Nephron (organoid): ENCODE data around the gene CD160.
A peak's percentile ranks its signal among the peaks of the same experiment; 100 is the strongest.
"Not testable (repeated sequence)": the region's sequence is repeated elsewhere in the genome, so short reads cannot be mapped to it uniquely, and the experiment has no call there.

Experiments
- H3K27ac Mint-ChIP-seq, 3 experiments: 2 replicates each; pipeline ENCODE4 v1.8.0; 2020; ENCODE audit warnings: mixed read lengths in 3 of 3, mild to moderate bottlenecking in 2 of 3, moderate library complexity in 1 of 3
- H3K27me3 Mint-ChIP-seq: 2 replicates; pipeline ENCODE4 v1.8.0; 2021; ENCODE audit warnings: low read depth, mild to moderate bottlenecking, moderate library complexity, mixed read lengths
- H3K36me3 Mint-ChIP-seq: 2 replicates; pipeline ENCODE4 v1.8.0; 2020; ENCODE audit warnings: low read depth, mixed read lengths
- H3K4me1 Mint-ChIP-seq: 2 replicates; pipeline ENCODE4 v1.8.0; 2020; ENCODE audit warnings: mixed read lengths
- H3K4me3 Mint-ChIP-seq, 3 experiments: 2 replicates each; pipeline ENCODE4 v1.8.0; 2020; ENCODE audit warnings: mild to moderate bottlenecking in 3 of 3, mixed read lengths in 3 of 3, moderate library complexity in 2 of 3
- H3K9me3 Mint-ChIP-seq: 2 replicates; pipeline ENCODE4 v1.8.0; 2020; ENCODE audit warnings: mixed read lengths
- TF ChIP-seq, protein P1 (sequence below), 3 experiments: fragments of 200-600 bp; sonication (generic); IDR thresholded peaks; one replicate each; pipeline ENCODE4 v1.5.0; 2021; ENCODE audit warnings: antibody characterized with exemption in 3 of 3; ENCODE audit not compliant: unreplicated experiment in 3 of 3

Gene CD160, protein sequence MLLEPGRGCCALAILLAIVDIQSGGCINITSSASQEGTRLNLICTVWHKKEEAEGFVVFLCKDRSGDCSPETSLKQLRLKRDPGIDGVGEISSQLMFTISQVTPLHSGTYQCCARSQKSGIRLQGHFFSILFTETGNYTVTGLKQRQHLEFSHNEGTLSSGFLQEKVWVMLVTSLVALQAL

DNA sequence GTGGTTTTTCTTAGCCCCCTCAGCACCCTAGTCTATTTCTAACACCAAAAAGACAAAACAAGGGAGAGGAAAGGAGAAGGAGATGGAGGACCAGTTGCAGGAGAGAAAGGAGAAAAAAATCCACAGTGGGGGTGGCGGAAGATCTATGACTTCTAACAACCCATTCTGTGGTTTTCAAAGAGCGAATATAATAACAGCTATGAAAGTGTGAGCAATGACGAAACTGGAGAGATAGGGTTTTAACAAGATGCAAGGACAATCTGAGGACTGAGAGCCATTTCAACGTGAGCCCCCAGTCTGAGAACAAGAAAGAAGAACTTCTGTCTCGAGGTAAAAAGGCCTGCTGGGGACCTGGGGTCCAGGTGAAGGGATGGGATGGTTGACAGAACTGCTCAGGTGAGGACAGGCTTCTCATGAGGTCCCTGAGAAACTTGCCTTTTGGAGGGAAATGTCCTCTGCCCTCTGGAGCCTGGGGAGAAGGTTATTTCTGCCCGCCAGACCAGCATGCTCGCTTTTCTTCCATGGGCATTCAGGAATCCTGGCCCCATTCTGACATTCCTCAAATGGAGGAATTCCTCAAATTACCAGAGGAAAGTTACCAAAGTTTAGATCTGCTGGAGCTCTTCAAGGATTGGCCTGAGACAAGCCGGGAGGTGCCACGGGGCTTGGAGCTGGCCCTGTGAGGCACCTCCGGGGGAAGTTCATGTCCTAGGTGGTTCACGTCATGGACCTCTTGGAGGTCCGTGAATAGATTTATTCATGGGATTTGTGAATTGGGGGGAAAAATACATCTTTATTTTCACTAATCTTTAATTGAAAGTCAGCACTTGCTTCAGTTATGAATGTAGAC lies at the start of gene CD160:
Gene CD160, plus strand, starts transcription at position 270 of the 850 bp plus-strand sequence. CDS start 8,829 bp downstream, outside the sequence.
- no peak within 1 kb of the TSS for H3K27ac Mint-ChIP-seq
- H3K36me3 Mint-ChIP-seq: no peaks in the 10 kb centered on the region
- TF ChIP-seq, protein P1, sequence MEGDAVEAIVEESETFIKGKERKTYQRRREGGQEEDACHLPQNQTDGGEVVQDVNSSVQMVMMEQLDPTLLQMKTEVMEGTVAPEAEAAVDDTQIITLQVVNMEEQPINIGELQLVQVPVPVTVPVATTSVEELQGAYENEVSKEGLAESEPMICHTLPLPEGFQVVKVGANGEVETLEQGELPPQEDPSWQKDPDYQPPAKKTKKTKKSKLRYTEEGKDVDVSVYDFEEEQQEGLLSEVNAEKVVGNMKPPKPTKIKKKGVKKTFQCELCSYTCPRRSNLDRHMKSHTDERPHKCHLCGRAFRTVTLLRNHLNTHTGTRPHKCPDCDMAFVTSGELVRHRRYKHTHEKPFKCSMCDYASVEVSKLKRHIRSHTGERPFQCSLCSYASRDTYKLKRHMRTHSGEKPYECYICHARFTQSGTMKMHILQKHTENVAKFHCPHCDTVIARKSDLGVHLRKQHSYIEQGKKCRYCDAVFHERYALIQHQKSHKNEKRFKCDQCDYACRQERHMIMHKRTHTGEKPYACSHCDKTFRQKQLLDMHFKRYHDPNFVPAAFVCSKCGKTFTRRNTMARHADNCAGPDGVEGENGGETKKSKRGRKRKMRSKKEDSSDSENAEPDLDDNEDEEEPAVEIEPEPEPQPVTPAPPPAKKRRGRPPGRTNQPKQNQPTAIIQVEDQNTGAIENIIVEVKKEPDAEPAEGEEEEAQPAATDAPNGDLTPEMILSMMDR (IDR thresholded peaks at IDR 0.05; ENCODE audit: unreplicated experiment in 3 of 3): no peak
- no peak within 1 kb of the TSS for H3K4me3 Mint-ChIP-seq
- peaks cover 21% of the 10 kb centered on the region for H3K27me3 Mint-ChIP-seq
- no peaks in the 10 kb centered on the region for H3K9me3 Mint-ChIP-seq
- peaks cover 12% of the 10 kb centered on the region for H3K4me1 Mint-ChIP-seq

DNA sequence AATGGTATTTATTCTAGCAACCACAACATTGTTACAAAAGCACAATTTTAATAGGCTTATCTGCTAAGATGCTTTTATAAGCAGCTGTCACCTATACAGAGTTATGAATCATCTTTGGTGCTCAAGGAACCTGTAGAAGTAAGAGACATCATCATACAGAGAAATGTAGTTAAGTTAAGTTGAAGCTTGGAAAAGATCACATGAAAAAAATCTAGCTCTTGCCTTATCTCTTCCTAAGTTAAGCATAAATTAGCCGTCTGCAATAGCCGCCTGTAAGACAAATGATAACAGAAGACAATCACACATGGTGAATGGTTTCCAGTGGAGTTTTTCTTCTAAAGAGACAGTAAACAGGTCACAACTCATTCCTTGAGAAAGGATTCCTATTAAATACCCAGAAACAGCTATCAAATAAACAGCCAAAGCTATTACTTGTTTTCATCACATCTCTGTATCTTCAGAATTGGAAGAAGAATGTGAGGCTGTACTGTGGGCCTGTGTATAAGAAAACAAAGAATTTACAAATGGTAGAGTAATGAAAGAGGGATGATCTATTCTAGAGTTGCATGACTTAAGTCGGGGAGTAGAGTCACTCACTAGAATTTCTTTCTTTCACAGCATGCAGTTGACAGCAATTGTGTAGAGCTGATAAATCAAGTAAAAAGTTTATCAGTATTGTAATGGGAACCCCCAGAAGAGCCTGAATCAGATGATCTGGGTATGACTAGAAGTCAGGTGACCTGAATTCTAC lies 48.1 kb upstream of the CD160 start:
- not testable (repeated sequence) for H3K4me3 Mint-ChIP-seq, H3K27ac Mint-ChIP-seq, H3K9me3 Mint-ChIP-seq, H3K27me3 Mint-ChIP-seq, H3K4me1 Mint-ChIP-seq
- peaks cover 23% of the 10 kb centered on the region for H3K36me3 Mint-ChIP-seq

DNA sequence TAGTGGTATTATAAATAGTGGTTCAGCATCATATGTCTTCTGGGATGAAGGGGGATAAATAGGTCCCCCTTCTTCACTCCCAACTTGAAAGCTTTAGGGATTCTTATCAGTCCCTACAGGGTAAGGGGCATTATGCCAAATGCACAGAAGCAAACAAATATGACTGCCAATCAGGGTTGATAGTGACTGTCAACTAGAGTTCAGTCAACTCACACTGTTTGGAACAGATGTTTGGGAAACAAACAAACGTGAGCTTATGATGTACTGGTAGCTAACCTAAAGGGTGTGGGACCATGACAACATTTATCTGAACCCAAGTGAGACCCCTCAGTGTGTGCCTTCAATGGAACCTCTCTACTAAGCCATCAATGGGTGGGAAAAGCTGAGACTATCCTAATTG lies 46.1 kb upstream of the CD160 start:
- peaks cover 16% of the 10 kb centered on the region for H3K36me3 Mint-ChIP-seq
- H3K4me3 Mint-ChIP-seq, H3K27ac Mint-ChIP-seq, H3K27me3 Mint-ChIP-seq, H3K9me3 Mint-ChIP-seq, H3K4me1 Mint-ChIP-seq: not testable (repeated sequence)

DNA sequence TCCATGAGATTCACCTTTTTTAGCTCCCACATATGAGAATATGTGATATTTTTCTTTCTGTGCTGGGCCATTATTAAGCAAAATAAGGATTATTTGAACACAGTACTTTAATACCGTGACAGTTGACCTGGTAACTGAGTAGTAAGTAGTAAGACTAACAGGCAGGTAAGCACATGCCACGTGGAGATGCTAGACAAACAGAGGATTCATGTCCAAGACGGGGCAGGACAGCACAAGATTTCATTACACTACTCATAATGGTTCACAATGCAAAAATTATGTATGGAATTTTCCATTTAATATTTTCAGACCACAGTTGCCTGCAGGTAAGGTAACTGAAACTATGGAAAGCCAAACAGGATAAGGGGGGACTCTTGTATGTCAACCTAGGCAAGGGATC lies 34.4 kb upstream of the CD160 start:
- H3K4me1 Mint-ChIP-seq: not testable (repeated sequence)

DNA sequence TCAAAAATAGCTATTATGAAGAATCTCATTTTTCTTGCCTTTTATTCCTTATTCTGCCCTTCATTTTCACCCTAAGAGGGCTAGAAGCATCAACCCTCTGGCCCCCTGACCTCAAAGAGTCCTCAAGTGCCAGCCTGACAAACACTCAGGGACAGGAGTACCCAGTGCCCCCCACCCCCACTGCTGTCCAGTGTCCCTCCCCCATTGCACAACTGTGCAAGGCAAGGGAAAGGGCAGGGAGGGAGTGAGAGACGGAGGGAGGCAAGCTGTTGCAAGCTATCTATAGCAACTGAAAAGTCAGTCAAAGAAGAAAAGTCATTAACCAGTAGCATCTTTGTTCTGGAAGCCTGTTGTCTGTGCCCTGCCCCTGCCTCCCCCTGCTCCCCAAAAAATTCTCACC lies 33.2 kb upstream of the CD160 start:
- not testable (repeated sequence) for H3K27ac Mint-ChIP-seq, H3K4me3 Mint-ChIP-seq, H3K27me3 Mint-ChIP-seq, H3K9me3 Mint-ChIP-seq
- Mint-ChIP-seq H3K4me1 (peaks cover 18% of the 10 kb centered on the region), H3K36me3 (peaks cover 16% of the 10 kb centered on the region)

More for the DNA sequence above, 34.4 kb upstream of the CD160 start:
- H3K27ac Mint-ChIP-seq, H3K4me3 Mint-ChIP-seq, H3K27me3 Mint-ChIP-seq, H3K9me3 Mint-ChIP-seq: not testable (repeated sequence)
- H3K36me3 Mint-ChIP-seq: peaks cover 16% of the 10 kb centered on the region

DNA sequence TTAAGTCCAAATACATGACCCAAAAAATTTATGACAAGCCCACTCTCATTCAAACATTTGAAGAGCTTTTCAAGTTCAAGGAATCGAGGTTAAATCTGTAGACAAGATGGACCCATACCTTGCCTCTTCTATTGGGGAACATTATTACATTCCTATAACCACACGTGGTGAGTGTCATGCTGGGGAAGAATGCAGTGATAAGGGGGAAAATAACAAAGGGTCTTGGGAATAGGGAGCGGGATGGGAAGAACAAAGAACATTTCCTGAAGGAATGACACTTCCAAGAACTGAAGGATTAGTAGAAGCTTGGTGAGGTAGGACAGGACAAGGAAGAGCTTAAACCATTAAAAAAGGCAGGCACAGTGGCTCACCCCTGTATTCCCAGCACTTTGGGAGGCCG lies 31.0 kb upstream of the CD160 start:
- TF ChIP-seq, protein P1 (IDR thresholded peaks at IDR 0.05; ENCODE audit: unreplicated experiment in 3 of 3): no peak
- Mint-ChIP-seq H3K4me3 (no peak overlapping the region), H3K27me3 (peaks cover 4% of the 10 kb centered on the region), H3K36me3 (peaks cover 19% of the 10 kb centered on the region), H3K9me3 (no peaks in the 10 kb centered on the region), H3K4me1 (peaks cover 24% of the 10 kb centered on the region), H3K27ac (peak overlapping the region in 1 of 3 experiments; percentile 41)

DNA sequence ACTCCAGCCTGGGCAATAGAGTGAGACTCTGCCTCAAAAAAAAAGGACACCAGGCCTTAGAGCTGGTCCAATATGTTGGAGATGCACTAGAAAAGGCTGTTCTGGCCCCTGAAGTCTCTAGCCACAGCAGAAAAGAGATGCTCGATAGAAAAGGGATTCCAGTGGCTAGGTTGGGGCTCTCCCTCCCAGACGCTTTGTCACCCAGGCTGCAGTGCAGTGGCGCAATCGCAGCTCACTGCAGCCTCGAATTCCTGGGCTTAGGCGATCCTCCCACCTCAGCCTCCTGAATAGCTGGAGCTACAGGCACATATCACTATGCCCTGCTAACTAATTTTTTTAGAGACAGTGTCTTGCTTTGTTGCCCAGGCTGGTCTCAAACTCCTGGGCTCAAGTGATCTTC lies 30.4 kb upstream of the CD160 start:
- no peaks in the 10 kb centered on the region for H3K9me3 Mint-ChIP-seq
- H3K27me3 Mint-ChIP-seq: peaks cover 4% of the 10 kb centered on the region
- no peak overlapping the region for H3K27ac Mint-ChIP-seq
- no peak overlapping the region for H3K4me3 Mint-ChIP-seq
- TF ChIP-seq, protein P1 (IDR thresholded peaks at IDR 0.05; ENCODE audit: unreplicated experiment in 3 of 3): no peak
- H3K4me1 Mint-ChIP-seq: peaks cover 24% of the 10 kb centered on the region
- peaks cover 19% of the 10 kb centered on the region for H3K36me3 Mint-ChIP-seq
